Ovary (tissue), 3 donors: ENCODE measurements around the gene STPG3.

Experiments
- CTCF ChIP-seq, 3 donors: fragments of 450-650 bp in 2 of 3; fragments of 200-600 bp in 1 of 3; IDR thresholded peaks; one replicate each; pipeline versions ENCODE4 v1.5.1 to v1.8.0; 2016 to 2022; ENCODE audit warnings: antibody characterized with exemption in 3 of 3, mild to moderate bottlenecking in 1 of 3
- POLR2A ChIP-seq: fragments of 450-650 bp; IDR thresholded peaks from one replicate; pipeline ENCODE4 v1.6.1; 2017; ENCODE audit warnings: antibody characterized with exemption, mild to moderate bottlenecking, moderate library complexity
- donor health status: DM: no; HTN: no; CAD: no.

DNA sequence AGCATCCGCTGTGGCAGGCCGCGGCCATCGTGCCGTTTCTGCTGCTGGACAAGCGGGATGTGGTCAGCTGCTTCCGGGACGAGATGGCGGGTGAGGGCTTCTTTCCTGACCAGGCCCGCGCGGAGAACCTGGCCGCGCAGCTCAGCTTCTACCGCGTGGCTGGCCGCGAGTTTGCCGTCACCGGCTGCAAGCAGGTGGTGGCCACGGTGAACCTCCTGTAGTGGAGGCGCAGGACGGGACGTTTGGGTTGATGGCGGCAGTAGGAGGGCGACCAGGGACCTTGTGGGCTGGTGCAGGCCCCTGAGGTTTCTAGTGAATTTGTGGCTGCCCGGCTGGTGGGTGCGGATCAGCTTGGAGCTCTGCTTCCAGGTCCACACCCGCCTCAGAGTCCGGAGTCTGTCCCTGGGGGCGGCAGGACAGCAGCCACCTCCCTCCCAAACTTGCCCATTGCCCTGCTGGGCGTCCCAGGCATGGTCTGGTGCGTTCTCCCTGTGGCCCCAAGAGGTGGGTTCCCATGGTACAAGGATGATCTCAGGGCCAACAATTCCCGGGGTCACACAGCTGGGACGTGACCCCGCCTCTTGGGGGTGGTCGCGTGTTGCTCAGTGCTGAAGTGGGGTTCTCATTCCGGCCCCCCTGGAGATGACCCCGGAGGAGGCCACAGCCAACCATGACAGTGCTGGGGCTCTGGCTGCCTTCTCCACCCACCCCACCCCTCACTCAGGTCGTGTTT lies 28.8 kb downstream of the STPG3 start:
- no peak for TF ChIP-seq CTCF (IDR thresholded peaks at IDR 0.05)
- no peak for TF ChIP-seq POLR2A
